K562 (cell line): ENCODE measurements around the gene KCP. TPM values are rescaled to one million over a fixed set of nuclear protein-coding genes. Genes with fewer than 3 reads are reported as not detected.

Source experiments
- E2F1 ChIP-seq: sonication (generic); formaldehyde crosslinking; IDR thresholded peaks from 2 replicates; pipeline ENCODE4 v1.8.1; 2023; ENCODE audit warnings: mild to moderate bottlenecking, missing genetic modification reagents, moderate library complexity
- HOMEZ ChIP-seq: fragments of 250-450 bp; sonication (Bioruptor Pico); IDR thresholded peaks from 2 replicates; pipeline ENCODE4 v1.4.0; 2020; ENCODE audit warnings: mild to moderate bottlenecking, moderate library complexity
- KLF1 ChIP-seq: fragments of 450-650 bp; IDR thresholded peaks from 2 replicates; pipeline ENCODE4 v1.6.1; 2016; ENCODE audit warnings: missing genetic modification characterization, missing compliant biosample characterization
- ZNF318 ChIP-seq, 2 experiments: fragments of 450-650 bp; IDR thresholded peaks; 2 replicates each; pipeline ENCODE4 v1.6.1; 2016; ENCODE audit warnings: mild to moderate bottlenecking in 2 of 2, borderline replicate concordance in 1 of 2, low read depth in 1 of 2, moderate library complexity in 1 of 2
- polyA plus RNA-seq, 8 experiments: library from polyadenylated mRNA; depleted of rRNA in 4 of 8; stranded (reverse) in 5 of 8; unstranded in 3 of 8; fragments of >200 nt; fragmentation: Nextera tagmentation in 2 of 8; fragmentation: Illumina TruSeq in 1 of 8; extraction: Ambion mirVana in 2 of 8; extraction: Trizol in 1 of 8; gene quantifications; 2 replicates each; pipeline versions ENCODE4 v1.2.1 to v1.2.3, GENCODE V29; 2011 to 2014; ENCODE audit warnings: inconsistent platforms in 1 of 8, missing spikeins in 1 of 8
- total RNA-seq, 7 experiments: library from RNA; depleted of rRNA in 6 of 7; stranded (reverse); fragments of >200 nt in 6 of 7; fragmentation: Illumina TruSeq in 2 of 7; extraction: Trizol in 2 of 7; gene quantifications; 2 replicates each; pipeline versions ENCODE4 v1.2.1 to v1.2.3, GENCODE V29; 2011 to 2021; ENCODE audit warnings: low replicate concordance in 1 of 7
- TF ChIP-seq, protein P1 (sequence below): fragments of 450-650 bp; IDR thresholded peaks from 2 replicates; pipeline ENCODE4 v1.6.1; 2016; ENCODE audit warnings: low read depth

KCP gene
- total and polyA plus RNA-seq, 9 of the 15 experiments (the other 6 are each of a cell fraction or from before 2014, with no cell fraction given) = 0.06 to 0.17 (median 0.12) TPM; not detected in 3

GRCh38 chr7:128863433-128863989, 47.0 kb downstream of the KCP start (continued):
- TF ChIP-seq, protein P1, sequence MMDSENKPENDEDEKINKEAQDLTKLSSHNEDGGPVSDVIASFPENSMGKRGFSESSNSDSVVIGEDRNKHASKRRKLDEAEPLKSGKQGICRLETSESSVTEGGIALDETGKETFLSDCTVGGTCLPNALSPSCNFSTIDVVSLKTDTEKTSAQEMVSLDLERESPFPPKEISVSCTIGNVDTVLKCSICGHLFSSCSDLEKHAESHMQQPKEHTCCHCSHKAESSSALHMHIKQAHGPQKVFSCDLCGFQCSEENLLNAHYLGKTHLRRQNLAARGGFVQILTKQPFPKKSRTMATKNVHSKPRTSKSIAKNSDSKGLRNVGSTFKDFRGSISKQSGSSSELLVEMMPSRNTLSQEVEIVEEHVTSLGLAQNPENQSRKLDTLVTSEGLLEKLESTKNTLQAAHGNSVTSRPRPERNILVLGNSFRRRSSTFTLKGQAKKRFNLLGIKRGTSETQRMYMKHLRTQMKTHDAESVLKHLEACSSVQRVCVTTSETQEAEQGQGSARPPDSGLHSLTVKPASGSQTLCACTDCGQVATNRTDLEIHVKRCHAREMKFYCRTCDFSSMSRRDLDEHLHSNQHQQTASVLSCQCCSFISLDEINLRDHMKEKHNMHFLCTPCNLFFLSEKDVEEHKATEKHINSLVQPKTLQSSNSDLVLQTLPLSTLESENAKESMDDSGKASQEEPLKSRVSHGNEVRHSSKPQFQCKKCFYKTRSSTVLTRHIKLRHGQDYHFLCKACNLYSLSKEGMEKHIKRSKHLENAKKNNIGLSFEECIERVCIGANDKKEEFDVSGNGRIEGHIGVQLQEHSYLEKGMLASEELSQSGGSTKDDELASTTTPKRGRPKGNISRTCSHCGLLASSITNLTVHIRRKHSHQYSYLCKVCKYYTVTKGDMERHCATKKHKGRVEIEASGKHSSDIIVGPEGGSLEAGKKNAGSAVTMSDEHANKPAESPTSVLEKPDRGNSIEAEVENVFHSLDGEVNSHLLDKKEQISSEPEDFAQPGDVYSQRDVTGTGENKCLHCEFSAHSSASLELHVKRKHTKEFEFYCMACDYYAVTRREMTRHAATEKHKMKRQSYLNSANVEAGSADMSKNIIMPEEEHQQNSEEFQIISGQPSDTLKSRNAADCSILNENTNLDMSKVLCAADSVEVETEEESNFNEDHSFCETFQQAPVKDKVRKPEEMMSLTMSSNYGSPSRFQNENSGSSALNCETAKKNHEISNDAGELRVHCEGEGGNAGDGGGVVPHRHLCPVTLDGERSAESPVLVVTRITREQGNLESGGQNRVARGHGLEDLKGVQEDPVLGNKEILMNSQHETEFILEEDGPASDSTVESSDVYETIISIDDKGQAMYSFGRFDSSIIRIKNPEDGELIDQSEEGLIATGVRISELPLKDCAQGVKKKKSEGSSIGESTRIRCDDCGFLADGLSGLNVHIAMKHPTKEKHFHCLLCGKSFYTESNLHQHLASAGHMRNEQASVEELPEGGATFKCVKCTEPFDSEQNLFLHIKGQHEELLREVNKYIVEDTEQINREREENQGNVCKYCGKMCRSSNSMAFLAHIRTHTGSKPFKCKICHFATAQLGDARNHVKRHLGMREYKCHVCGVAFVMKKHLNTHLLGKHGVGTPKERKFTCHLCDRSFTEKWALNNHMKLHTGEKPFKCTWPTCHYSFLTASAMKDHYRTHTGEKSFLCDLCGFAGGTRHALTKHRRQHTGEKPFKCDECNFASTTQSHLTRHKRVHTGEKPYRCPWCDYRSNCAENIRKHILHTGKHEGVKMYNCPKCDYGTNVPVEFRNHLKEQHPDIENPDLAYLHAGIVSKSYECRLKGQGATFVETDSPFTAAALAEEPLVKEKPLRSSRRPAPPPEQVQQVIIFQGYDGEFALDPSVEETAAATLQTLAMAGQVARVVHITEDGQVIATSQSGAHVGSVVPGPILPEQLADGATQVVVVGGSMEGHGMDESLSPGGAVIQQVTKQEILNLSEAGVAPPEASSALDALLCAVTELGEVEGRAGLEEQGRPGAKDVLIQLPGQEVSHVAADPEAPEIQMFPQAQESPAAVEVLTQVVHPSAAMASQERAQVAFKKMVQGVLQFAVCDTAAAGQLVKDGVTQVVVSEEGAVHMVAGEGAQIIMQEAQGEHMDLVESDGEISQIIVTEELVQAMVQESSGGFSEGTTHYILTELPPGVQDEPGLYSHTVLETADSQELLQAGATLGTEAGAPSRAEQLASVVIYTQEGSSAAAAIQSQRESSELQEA = no peak
- TF ChIP-seq ZNF318 (IDR thresholded peaks at IDR 0.05; ENCODE audit: borderline replicate concordance in 1 of 2, low read depth in 1 of 2) = no peak
- TF ChIP-seq KLF1 (tag) = no peak
- no peak for TF ChIP-seq E2F1 (CRISPR knock-in tag)
- TF ChIP-seq HOMEZ (CRISPR knock-in tag) = no peak
